HG02610 (cell line): ENCODE results near the gene PCDHGA9.
"Not testable (repeated sequence)": the region's sequence is repeated elsewhere in the genome, so short reads cannot be mapped to it uniquely, and the experiment has no call there.

Experiments
- ATAC-seq: cut with Tn5 transposase; IDR thresholded peaks from one replicate; pipeline ENCODE4 v1.9.1; 2021; ENCODE audit warnings: mild to moderate bottlenecking, moderate library complexity; ENCODE audit not compliant: unreplicated experiment

The PCDHGA9 gene

DNA sequence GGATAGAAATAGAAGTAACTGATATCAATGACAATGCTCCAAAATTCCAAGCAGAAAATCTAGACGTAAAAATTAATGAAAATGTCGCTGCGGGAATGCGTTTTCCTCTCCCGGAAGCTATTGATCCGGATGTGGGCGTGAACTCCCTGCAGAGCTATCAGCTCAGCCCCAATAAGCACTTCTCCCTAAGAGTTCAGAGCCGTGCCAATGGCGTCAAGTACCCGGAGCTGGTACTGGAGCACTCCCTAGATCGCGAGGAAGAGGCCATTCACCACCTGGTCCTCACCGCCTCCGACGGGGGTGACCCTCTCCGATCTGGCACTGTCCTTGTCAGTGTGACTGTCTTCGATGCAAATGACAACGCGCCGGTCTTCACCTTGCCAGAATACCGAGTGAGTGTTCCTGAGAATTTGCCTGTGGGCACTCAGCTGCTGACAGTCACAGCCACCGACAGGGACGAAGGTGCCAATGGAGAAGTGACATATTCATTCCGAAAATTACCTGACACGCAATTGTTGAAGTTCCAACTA is 11.0 kb downstream of the PCDHGA9 start:
- ATAC-seq: no peak

DNA sequence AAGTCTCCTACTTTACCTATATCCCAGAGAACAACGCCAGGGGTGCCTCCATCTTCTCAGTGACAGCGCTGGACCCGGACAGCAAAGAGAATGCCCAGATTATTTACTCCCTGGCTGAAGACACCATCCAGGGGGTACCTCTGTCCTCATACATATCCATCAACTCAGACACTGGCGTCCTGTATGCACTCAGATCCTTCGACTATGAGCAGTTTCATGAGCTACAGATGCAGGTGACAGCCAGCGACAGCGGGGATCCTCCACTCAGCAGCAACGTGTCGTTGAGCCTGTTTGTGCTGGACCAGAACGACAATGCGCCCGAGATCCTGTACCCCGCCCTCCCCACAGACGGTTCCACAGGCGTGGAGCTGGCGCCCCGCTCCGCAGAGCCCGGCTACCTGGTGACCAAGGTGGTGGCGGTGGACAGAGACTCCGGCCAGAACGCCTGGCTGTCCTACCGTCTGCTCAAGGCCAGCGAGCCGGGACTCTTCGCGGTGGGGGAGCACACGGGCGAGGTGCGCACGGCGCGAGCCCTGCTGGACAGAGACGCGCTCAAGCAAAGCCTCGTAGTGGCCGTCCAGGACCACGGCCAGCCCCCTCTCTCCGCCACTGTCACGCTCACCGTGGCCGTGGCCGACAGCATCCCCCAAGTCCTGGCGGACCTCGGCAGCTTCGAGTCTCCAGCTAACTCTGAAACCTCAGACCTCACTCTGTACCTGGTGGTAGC is 12.1 kb downstream of the PCDHGA9 start:
- not testable (repeated sequence) for ATAC-seq

DNA sequence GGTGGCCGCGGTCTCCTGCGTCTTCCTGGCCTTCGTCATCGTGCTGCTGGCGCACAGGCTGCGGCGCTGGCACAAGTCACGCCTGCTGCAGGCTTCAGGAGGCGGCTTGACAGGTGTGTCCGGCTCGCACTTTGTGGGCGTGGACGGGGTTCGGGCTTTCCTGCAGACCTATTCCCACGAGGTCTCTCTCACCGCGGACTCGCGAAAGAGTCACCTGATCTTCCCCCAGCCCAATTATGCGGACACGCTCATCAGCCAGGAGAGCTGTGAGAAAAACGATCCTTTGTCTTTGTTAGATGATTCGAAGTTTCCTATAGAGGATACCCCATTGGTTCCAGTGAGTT is 12.7 kb downstream of the PCDHGA9 start:
- not testable (repeated sequence) for ATAC-seq

DNA sequence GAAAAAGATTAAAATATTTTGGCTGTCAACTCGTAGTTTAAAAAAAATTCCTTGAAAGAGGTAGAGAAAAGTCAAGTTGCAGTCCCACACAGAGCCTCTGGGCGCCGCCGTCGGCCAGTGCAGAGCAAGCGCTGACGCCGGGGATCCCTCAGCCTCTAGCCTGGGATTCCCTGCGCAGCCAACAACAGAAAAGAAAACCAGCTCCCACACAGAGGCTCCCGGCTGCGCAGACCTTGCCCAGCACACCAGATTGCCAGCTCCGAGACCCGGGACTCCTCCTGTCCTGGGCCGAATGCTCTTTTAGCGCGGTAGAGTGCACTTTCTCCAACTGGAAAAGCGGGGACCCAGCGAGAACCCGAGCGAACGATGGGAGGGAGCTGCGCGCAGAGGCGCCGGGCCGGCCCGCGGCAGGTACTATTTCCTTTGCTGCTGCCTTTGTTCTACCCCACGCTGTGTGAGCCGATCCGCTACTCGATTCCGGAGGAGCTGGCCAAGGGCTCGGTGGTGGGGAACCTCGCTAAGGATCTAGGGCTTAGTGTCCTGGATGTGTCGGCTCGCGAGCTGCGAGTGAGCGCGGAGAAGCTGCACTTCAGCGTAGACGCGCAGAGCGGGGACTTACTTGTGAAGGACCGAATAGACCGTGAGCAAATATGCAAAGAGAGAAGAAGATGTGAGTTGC is 15.1 kb downstream of the PCDHGA9 start, which contains the start of gene PCDHGB7:
Gene PCDHGB7 (plus strand): TSS at position 184 of the 679 bp plus-strand sequence. CDS start 183 bp downstream, at position 367.
- peak; percentile 91 for ATAC-seq

DNA sequence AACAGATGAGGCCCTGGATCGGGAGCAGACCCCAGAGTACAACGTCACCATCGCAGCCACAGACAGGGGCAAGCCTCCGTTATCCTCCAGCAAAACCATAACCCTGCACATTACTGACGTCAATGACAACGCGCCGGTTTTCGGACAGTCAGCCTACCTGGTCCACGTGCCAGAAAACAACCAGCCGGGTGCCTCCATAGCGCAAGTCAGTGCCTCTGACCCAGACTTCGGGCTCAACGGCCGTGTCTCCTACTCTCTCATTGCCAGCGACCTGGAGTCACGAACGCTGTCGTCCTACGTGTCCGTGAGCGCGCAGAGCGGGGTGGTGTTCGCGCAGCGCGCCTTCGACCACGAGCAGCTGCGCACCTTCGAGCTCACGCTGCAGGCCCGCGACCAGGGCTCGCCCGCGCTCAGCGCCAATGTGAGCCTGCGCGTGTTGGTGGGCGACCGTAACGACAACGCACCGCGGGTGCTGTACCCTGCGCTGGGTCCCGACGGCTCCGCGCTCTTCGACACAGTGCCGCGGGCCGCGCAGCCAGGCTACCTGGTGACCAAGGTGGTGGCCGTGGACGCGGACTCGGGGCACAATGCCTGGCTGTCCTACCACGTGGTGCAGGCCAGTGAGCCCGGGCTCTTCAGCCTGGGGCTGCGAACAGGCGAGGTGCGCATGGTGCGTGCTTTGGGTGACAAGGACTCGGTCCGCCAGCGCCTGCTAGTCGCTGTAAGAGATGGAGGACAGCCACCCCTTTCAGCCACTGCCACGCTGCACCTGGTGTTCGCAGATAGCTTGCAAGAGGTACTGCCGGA is 16.7 kb downstream of the PCDHGA9 start:
- ATAC-seq: no peak

DNA sequence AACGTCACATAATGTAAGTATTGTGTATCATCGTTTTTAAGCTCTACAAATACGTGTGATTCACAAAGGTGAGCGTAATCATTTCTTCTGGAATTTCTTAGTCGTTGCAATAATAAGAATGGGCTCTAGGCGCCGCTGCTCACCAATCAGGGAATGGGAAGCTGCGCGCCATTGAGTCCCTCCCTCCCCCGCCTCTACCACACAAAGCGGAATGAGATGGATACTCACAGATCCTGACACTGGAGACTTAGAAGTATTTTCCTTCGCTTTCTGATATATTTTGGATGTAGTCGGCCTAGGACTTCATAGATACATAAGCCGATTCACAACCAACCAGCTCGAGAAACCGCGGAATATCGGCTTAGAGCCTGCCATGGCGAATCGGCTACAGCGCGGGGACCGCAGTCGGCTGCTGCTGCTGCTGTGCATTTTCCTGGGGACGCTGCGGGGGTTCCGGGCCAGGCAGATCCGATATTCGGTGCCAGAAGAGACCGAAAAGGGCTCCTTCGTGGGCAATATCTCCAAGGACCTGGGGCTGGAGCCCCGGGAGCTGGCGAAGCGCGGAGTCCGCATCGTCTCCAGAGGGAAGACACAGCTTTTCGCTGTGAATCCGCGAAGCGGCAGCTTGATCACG is 18.4 kb downstream of the PCDHGA9 start, which contains the start of gene PCDHGA11:
Gene PCDHGA11 (plus strand): TSS at position 197 of the 634 bp plus-strand sequence. CDS start 177 bp downstream, at position 374.
- ATAC-seq: peak; percentile 51

DNA sequence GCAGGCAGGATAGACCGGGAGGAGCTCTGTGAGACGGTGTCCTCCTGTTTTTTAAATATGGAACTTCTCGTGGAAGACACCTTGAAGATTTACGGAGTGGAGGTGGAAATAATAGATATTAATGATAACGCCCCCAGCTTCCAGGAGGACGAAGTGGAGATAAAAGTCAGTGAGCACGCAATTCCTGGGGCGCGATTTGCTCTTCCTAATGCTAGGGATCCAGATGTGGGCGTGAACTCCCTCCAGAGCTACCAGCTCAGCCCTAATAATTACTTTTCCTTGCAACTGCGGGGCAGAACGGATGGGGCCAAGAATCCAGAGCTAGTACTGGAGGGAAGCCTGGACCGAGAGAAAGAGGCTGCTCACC is 18.9 kb downstream of the PCDHGA9 start:
- no peak for ATAC-seq

DNA sequence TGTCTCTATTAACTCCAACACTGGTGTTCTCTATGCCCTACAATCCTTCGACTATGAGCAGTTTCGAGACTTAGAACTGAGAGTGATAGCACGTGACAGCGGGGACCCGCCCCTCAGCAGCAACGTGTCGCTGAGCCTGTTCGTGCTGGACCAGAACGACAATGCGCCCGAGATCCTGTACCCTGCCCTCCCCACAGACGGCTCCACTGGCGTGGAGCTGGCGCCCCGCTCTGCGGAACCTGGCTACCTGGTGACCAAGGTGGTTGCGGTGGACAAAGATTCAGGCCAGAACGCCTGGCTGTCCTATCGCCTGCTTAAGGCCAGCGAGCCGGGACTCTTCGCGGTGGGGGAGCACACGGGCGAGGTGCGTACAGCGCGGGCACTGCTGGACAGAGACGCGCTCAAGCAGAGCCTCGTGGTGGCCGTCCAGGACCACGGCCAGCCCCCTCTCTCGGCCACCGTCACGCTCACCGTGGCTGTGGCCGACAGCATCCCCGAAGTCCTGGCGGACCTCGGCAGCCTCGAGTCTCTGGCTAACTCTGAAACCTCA is 20.2 kb downstream of the PCDHGA9 start:
- no peak for ATAC-seq

DNA sequence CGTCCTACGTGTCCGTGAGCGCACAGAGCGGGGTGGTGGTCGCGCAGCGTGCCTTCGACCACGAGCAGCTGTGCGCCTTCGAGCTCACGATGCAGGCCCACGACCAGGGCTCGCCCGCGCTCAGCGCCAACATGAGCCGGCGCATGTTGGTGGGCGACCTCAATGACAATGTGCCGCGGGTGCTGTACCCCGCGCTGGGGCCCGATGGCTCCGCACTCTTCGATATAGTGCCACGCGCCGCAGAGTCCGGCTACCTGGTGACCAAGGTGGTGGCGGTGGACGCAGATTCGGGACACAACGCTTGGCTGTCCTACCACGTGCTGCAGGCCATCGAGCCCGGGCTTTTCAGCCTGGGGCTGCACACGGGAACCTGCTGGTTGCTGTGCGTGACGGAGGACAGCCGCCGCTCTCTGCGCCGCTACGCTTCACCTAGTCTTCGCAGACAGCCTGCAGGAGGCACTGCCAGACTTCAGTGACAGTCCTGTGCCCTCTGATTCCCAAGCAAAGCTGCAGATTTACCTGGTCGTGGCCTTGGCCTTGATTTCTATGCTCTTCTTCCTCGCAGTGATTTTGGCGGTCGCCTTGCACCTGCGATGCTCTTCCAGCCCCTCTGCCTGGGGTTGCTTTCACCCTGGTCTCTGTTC is 25.3 kb downstream of the PCDHGA9 start:
- ATAC-seq: no peak

DNA sequence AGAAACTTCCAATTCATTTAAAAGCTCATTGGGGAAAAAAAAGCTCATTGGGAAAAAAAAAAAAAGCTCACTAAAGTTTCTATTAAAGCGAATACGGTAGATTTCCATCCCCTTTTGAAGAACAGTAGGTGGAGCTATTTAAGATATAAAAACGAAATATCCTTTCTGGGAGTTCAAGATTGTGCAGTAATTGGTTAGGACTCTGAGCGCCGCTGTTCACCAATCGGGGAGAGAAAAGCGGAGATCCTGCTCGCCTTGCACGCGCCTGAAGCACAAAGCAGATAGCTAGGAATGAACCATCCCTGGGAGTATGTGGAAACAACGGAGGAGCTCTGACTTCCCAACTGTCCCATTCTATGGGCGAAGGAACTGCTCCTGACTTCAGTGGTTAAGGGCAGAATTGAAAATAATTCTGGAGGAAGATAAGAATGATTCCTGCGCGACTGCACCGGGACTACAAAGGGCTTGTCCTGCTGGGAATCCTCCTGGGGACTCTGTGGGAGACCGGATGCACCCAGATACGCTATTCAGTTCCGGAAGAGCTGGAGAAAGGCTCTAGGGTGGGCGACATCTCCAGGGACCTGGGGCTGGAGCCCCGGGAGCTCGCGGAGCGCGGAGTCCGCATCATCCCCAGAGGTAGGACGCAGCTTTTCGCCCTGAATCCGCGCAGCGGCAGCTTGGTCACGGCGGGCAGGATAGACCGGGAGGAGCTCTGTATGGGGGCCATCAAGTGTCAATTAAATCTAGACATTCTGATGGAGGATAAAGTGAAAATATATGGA is 27.9 kb downstream of the PCDHGA9 start, which contains the start of gene PCDHGA12:
Gene PCDHGA12 (plus strand): TSS at position 176 of the 782 bp plus-strand sequence. CDS start 253 bp downstream, at position 429.
- no peak for ATAC-seq

DNA sequence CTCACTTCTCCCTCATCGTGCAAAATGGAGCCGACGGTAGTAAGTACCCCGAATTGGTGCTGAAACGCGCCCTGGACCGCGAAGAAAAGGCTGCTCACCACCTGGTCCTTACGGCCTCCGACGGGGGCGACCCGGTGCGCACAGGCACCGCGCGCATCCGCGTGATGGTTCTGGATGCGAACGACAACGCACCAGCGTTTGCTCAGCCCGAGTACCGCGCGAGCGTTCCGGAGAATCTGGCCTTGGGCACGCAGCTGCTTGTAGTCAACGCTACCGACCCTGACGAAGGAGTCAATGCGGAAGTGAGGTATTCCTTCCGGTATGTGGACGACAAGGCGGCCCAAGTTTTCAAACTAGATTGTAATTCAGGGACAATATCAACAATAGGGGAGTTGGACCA is 28.7 kb downstream of the PCDHGA9 start:
- no peak for ATAC-seq

DNA sequence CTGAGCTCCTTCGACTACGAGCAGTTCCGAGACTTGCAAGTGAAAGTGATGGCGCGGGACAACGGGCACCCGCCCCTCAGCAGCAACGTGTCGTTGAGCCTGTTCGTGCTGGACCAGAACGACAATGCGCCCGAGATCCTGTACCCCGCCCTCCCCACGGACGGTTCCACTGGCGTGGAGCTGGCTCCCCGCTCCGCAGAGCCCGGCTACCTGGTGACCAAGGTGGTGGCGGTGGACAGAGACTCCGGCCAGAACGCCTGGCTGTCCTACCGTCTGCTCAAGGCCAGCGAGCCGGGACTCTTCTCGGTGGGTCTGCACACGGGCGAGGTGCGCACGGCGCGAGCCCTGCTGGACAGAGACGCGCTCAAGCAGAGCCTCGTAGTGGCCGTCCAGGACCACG is 29.7 kb downstream of the PCDHGA9 start:
- not testable (repeated sequence) for ATAC-seq

DNA sequence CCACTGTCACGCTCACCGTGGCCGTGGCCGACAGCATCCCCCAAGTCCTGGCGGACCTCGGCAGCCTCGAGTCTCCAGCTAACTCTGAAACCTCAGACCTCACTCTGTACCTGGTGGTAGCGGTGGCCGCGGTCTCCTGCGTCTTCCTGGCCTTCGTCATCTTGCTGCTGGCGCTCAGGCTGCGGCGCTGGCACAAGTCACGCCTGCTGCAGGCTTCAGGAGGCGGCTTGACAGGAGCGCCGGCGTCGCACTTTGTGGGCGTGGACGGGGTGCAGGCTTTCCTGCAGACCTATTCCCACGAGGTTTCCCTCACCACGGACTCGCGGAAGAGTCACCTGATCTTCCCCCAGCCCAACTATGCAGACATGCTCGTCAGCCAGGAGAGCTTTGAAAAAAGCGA is 30.1 kb downstream of the PCDHGA9 start:
- ATAC-seq: not testable (repeated sequence)

DNA sequence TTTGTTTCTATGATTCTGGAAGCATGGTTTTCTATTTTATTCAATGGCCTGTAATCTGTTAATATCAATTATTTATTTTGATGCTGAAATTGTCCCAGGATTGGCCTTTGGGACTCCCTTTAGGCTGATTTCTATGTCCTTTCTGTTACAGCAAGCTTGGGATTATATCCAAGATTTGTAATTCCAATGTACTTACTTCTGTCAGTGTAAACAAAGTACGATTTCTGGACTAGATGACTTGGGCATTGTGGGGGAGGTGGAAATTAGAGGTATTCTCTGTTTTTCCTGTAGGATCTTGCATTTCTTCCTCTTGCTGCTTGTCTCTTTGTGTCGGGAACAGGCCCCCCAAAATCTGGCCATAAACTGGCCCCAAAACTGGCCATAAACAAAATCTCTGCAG is 31.4 kb downstream of the PCDHGA9 start:
- no peak for ATAC-seq

DNA sequence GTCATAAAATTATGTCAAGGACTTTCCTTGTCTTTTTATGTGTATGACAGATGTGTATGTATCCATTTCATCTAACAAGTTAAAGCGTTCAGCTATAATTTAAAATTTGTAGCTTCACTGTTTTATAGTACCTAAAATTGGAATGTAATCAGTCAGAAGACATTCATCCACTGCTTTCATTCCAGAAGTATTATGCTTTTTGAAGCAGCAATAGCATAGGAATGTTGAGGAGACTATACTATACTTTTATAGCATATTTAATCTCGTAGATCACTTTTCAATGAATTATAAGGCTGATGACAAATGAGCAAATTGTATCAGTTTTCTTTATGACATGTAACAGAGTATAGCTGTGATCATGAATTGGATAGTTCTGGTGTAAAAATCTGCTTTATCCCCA is 34.6 kb downstream of the PCDHGA9 start:
- ATAC-seq: no peak

DNA sequence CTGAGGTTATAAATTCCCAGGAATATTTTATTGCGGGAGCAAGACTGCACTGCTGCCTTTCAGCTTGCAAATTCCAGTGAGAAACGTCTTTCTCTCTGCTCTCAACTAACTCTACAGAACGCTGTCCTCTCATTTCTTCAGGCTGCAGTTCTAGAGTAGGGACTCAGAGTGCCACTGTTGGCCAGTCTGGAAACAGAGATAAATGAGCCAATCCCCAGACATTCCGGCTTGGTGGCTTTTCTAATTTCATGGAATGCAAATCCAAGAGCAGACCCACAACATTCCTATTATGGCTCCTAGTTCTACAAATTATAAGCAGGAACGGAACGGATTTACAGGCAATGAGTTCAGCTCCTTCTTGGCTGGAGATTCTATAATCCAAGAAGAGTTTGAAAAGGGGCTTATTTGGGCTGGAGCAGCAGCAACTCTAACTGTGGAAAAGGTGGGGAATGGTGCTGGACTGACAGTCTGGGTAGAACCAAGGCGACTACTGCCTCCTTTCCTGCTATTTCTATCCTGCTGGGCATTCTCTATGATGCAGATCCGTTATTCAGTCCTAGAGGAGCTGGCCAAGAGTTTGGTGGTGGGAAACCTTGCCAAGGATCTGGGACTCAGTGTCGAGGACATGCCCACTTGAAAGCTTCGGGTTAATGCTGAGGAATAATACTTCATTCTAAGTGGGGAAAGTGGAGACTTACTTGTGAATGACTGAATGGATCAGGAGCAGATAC is 37.0 kb downstream of the PCDHGA9 start:
- ATAC-seq: no peak

DNA sequence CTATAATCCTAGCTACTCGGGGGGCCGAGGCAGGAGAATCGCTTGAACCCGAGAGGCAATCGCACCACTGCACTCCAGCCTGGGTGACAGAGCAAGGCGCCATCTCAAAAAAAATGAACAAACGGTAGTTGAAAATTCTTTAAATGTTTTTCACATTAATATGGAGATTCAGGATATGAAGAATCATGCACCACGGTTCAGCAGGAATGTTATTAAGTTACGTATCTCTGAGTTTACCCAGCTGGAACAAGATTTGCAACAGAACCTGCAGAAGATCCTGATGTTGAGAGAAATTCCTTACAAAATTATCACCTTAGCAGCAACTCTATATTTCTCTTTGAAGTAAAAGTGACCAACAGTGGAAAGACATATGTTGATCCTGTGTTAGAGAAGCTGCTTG is 37.8 kb downstream of the PCDHGA9 start:
- ATAC-seq: no peak

DNA sequence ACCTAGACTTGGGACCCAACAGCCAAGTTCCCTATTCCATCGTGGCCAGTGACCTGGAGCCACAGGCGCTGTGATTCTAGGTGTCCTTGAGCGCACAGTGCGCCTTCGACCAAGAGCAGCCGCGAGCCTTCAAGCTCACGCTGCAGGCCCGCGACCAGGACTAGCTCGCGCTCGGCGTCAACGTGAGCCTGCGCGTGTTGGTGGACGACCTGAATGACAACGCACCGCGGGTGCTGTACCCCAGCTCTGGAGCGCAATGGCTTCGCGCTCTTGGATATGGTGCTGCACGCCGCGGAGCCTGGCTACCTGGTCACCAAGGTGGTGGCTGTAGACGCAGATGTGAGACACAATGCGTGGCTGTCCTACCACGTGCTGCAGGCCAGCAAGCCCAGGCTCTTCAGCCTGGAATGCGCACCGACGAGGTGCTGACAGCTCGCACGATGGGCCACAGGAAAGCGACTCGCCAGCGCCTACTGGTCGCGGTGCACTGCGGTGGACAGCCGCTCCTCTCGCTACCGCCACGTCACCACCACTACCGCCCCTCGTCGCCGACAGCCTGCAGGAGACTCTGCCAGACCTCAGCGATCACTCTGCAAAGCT is 39.1 kb downstream of the PCDHGA9 start:
- ATAC-seq: no peak
